Lower lobe of right lung (tissue), 2 donors: Measurements from ENCODE around the gene CABLES2. TPM values are rescaled to one million over a fixed set of nuclear protein-coding genes. Genes with fewer than 3 reads are reported as not detected.

Experiments
- ATAC-seq, 2 donors: fragments of 200-7000 bp; cut with Tn5 transposase; one replicate each; pipeline ENCODE4 v1.9.1; 2020 to 2022; ENCODE audit warnings: mild to moderate bottlenecking in 2 of 2, moderate library complexity in 2 of 2
- DNase-seq: peaks from one replicate; pipeline ENCODE4 v3.0.0-alpha.2; 2020
- H3K27ac ChIP-seq: fragments of 200-600 bp; one replicate; pipeline ENCODE4 v1.8.0; 2022
- H3K27me3 ChIP-seq: fragments of 200-600 bp; one replicate; pipeline ENCODE4 v1.8.0; 2022; ENCODE audit warnings: low read depth
- H3K36me3 ChIP-seq: fragments of 200-600 bp; one replicate; pipeline ENCODE4 v1.8.0; 2022; ENCODE audit warnings: mild to moderate bottlenecking
- H3K4me1 ChIP-seq: fragments of 200-600 bp; one replicate; pipeline ENCODE4 v1.8.0; 2022
- H3K4me3 ChIP-seq: fragments of 200-600 bp; one replicate; pipeline ENCODE4 v1.8.0; 2022; ENCODE audit warnings: mild to moderate bottlenecking
- H3K9me3 ChIP-seq: fragments of 200-600 bp; one replicate; pipeline ENCODE4 v1.8.0; 2022
- CTCF ChIP-seq: fragments of 200-600 bp; IDR thresholded peaks from one replicate; pipeline ENCODE4 v1.8.0; 2022; ENCODE audit warnings: antibody characterized with exemption, mild to moderate bottlenecking
- intact Hi-C: fragments of 100-400 bp; cut with DNase I; formaldehyde crosslinking; loops from one replicate; pipeline ENCODE4 v1.11.0; 2022
- total RNA-seq: library from RNA; stranded (reverse); fragmentation: NEBNext Ultra II Directional; extraction: Animal tissue kit (Norgen Biotek cat#: 25700); gene quantifications from one replicate; pipeline ENCODE4 v1.2.1, GENCODE V29; 2021
- donor health status: DM: no; HTN: yes; CAD: no; lungs with severe emphysema.

CABLES2 gene
- total RNA-seq, 1 donor from 2014 or later, result 4.5 TPM

DNA sequence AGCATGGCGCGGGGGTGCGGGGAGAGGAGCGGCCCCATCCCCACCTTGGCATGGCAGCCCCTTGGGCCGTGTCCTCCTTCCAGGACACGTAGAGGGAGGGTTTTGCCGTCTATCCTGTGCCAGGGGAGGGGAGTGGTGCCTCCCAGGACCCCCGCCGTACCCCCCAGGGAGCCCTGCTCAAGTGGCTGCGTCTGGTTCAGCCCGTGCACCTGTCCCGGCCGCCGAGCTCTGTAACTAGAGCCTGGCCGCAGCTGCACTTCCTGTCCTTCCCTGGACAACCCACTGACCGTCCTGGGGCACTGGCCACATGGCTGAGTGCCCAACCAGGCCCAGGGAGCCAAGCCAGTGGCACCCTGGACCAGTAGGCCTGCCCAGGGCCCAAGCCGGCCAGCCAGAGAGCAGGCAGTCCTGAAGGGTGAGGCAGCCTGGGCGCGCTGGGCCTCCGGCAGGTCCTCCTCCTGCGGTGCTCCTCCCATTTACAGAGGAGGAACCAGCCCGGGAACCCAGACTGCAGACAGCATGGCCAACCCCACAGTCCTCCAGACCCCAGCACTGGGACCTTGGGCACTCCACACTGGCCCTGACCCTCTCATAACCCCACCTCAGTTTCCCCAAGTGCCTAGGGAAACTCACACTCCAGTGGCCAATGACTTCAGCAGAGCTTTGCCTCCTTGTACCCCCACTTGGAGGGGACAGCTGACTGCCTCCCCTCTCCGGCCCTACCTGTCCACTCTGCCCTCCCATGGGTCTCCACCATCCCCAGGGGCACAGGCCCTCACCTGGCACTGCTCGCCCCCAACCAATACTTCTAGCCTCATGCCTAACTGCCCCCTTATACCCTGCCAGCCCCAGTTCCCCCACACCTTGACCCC lies 48.7 kb downstream of the CABLES2 start:
- DNase-seq (no peak), ATAC-seq (peak; percentile 7)
- H3K27me3 ChIP-seq, result no peaks in the 10 kb centered on the region
- peaks cover 8% of the 10 kb centered on the region for H3K36me3 ChIP-seq
- peak overlapping the region; percentile 38 for H3K4me3 ChIP-seq
- intact Hi-C loops, result no loop called here
- H3K27ac ChIP-seq, result peak overlapping the region; percentile 90
- H3K4me1 ChIP-seq, result peaks cover 90% of the 10 kb centered on the region
- no peaks in the 10 kb centered on the region for H3K9me3 ChIP-seq
- TF ChIP-seq CTCF, result no peak

- ATAC-seq (no peak), DNase-seq (no peak)
- H3K4me3 ChIP-seq, result peak overlapping the region; percentile 38
- H3K9me3 ChIP-seq, result no peaks in the 10 kb centered on the region
- peaks cover 86% of the 10 kb centered on the region for H3K4me1 ChIP-seq
- peak overlapping the region; percentile 90 for H3K27ac ChIP-seq
- intact Hi-C loops, result no loop called here
- TF ChIP-seq CTCF, result no peak
- peaks cover 16% of the 10 kb centered on the region for H3K36me3 ChIP-seq
- no peaks in the 10 kb centered on the region for H3K27me3 ChIP-seq
Measured at GRCh38 chr20:62357681-62358080, 49.4 kb downstream of the CABLES2 start.

DNA sequence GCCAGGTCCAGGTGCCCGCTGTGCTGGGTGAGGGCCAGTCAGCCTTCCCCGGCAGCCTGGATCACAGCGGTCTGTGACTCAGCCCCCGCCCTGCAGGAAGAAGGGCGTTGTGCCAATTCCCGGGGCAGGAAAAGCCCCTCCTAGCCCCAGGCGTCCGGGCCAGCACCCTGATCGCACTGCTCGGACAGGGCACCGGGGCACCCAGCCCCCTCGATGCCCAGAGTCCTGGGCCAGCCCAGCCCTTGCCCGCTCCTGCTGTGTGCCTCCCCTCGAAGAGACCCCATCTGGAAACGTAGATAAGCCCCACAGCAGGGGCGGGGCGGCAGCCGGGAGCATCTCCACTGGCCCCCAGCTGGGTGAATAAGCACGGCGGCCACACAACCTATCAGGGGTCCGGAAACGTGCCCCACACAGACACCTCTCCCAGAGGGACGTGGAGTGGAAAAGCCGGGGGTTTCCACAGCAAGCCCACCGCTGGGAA lies 49.9 kb downstream of the CABLES2 start:
- ATAC-seq, result peak in 1 of 2 donors; percentile 11
- TF ChIP-seq CTCF, result no peak
- Histone ChIP-seq H3K9me3 (no peaks in the 10 kb centered on the region), H3K36me3 (peaks cover 19% of the 10 kb centered on the region), H3K4me1 (peaks cover 81% of the 10 kb centered on the region), H3K4me3 (peak overlapping the region; percentile 38), H3K27me3 (no peaks in the 10 kb centered on the region), H3K27ac (peak overlapping the region; percentile 90)
- DNase-seq, result no peak
- intact Hi-C loops, result no loop called here

GRCh38 chr20:62356589-62357186 lies 50.4 kb downstream of the CABLES2 start:
- no peaks in the 10 kb centered on the region for H3K27me3 ChIP-seq
- ATAC-seq (no peak), DNase-seq (no peak)
- peaks cover 76% of the 10 kb centered on the region for H3K4me1 ChIP-seq
- H3K36me3 ChIP-seq, result peaks cover 20% of the 10 kb centered on the region
- peak overlapping the region; percentile 38 for H3K4me3 ChIP-seq
- H3K9me3 ChIP-seq, result no peaks in the 10 kb centered on the region
- H3K27ac ChIP-seq, result peak overlapping the region; percentile 90
- intact Hi-C loops, result no loop called here
- no peak for TF ChIP-seq CTCF

DNA sequence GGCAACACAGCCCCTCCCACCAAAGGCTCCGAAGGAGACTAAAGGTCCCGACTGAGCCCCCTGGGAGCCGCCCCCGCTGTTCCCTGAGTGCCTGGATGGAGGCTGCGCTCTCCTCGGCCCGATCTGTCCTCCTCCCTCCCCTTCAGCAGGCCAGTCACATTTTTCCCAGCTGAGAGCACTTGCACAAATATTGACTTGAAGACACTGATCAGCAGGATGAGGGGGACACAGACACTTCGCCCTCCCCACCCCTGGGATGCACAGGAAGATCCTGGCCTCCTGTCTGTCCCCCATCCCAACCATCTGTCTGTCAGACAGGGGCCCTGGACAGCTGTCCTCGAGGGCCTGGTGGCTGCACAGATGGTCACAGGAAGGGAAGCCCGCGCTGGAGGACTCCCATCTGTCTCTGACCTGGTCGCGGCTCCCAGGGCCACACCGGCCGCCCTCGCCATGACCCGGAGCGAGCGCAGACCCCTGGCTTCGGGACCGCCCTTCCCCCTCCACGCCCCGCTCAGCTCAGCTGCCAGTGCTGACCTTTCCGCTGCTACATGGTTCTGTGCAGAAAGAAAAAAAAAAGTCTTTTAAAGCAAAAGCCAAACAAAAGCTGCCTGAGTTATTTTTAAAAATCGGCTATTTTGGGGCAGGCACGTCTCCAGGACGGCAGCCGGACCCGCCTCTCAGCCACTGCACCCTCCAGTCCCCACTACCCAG lies 51.1 kb downstream of the CABLES2 start:
- TF ChIP-seq CTCF, result no peak
- DNase-seq (no peak), ATAC-seq (no peak)
- peaks cover 27% of the 10 kb centered on the region for H3K36me3 ChIP-seq
- no peaks in the 10 kb centered on the region for H3K27me3 ChIP-seq
- H3K9me3 ChIP-seq, result no peaks in the 10 kb centered on the region
- intact Hi-C loops, result no loop called here
- peaks cover 69% of the 10 kb centered on the region for H3K4me1 ChIP-seq
- H3K4me3 ChIP-seq, result peak overlapping the region; percentile 38
- H3K27ac ChIP-seq, result peak overlapping the region; percentile 90
